Right lobe of liver (tissue), 4 donors: ENCODE measurements around the gene GOLGA8K.
"Not testable (repeated sequence)": the region's sequence is repeated elsewhere in the genome, so short reads cannot be mapped to it uniquely, and the experiment has no call there.

ENCODE experiments used
- POLR2A ChIP-seq: fragments of 450-650 bp; IDR thresholded peaks from one replicate; pipeline ENCODE4 v1.6.1; 2017; ENCODE audit warnings: antibody characterized with exemption, mild to moderate bottlenecking
- TF ChIP-seq, protein P1 (sequence below), 4 donors: fragments of 200-600 bp in 3 of 4; fragments of 450-650 bp in 1 of 4; IDR thresholded peaks; one replicate each; pipeline versions ENCODE4 v1.5.1 to v1.8.0; 2016 to 2022; ENCODE audit warnings: antibody characterized with exemption in 4 of 4, mild to moderate bottlenecking in 2 of 4
- donor health status: DM: no; HTN: no; CAD: no.
- donor health status: DM: no; HTN: no; CAD: no.
- donor health status: DM: no; HTN: yes; CAD: no.

DNA sequence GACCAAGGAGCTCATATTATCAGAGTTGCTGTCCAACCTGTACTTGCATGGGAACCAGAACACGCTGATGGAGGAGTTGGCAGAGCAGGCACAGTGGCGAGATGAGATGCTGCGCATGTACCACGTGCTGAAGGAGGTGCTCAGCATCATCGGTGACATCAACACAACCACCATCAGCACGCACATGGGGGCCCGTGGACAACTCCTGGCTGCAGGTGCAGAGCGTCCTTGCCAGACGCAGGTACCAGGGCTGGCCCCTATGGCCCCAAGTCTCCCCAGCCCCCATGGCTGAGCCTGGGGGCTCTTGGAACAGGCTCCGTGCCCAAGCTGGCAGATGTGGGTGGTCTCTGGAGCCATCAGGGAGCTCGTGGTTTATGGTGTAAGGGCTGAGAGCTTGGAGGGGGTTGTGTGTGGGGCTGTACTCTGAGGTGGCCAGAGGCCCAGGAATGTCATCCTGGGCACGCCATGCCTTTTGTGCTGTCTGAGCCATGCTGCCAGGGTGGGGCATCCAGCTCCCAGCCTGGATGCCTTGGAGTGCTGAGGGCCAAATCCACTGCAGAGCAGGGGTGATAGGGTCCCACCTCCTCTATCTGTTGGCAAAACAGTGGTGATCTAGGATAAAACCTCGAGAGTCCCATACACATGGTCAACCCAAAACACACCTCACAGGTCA, 17.1 kb downstream of the GOLGA8K start:
- TF ChIP-seq, protein P1, sequence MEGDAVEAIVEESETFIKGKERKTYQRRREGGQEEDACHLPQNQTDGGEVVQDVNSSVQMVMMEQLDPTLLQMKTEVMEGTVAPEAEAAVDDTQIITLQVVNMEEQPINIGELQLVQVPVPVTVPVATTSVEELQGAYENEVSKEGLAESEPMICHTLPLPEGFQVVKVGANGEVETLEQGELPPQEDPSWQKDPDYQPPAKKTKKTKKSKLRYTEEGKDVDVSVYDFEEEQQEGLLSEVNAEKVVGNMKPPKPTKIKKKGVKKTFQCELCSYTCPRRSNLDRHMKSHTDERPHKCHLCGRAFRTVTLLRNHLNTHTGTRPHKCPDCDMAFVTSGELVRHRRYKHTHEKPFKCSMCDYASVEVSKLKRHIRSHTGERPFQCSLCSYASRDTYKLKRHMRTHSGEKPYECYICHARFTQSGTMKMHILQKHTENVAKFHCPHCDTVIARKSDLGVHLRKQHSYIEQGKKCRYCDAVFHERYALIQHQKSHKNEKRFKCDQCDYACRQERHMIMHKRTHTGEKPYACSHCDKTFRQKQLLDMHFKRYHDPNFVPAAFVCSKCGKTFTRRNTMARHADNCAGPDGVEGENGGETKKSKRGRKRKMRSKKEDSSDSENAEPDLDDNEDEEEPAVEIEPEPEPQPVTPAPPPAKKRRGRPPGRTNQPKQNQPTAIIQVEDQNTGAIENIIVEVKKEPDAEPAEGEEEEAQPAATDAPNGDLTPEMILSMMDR (IDR thresholded peaks at IDR 0.05), result not testable (repeated sequence)
- not testable (repeated sequence) for TF ChIP-seq POLR2A
